Bronchial epithelial cell (primary cell): ENCODE measurements around the gene GRK1. TPM values are rescaled to one million over a fixed set of nuclear protein-coding genes. Genes with fewer than 3 reads are reported as not detected.
A peak's percentile ranks its signal among the peaks of the same experiment; 100 is the strongest.

ENCODE experiments used
- DNase-seq: peaks from one replicate; pipeline ENCODE4 v3.0.0-alpha.2; 2010; ENCODE audit warnings: low read depth
- FAIRE-seq: peaks from 2 replicates; lab custom pipeline; 2011; peaks lifted over from hg19 to GRCh38; lab: Jason Lieb, UNC
- H3K27me3 ChIP-seq: 2 replicates; pipeline ENCODE4 v1.5.1; 2011; ENCODE audit warnings: low read length; ENCODE audit not compliant: control insufficient read depth, insufficient read depth
- H3K36me3 ChIP-seq: 2 replicates; pipeline ENCODE4 v1.5.1; 2011; ENCODE audit warnings: low read length; ENCODE audit not compliant: control insufficient read depth, insufficient read depth
- H3K4me3 ChIP-seq: 2 replicates; pipeline ENCODE4 v1.5.1; 2011; ENCODE audit warnings: mild to moderate bottlenecking, low read depth, low read length, control low read depth
- CTCF ChIP-seq: IDR thresholded peaks from 2 replicates; pipeline ENCODE4 v1.5.1; 2011; ENCODE audit warnings: mild to moderate bottlenecking, moderate library complexity, low read length, control low read depth, inconsistent platforms; ENCODE audit not compliant: insufficient read depth, severe bottlenecking
- total RNA-seq: library from RNA; depleted of rRNA; stranded (reverse); fragments of >200 nt; gene quantifications from 2 replicates; pipeline ENCODE4 v1.2.1, GENCODE V29; 2014

GRK1 gene
- total RNA-seq, 1 donor from 2014 or later = not detected

- no peaks in the 10 kb centered on the region for H3K27me3 ChIP-seq
- no peaks in the 10 kb centered on the region for H3K36me3 ChIP-seq
- no peak overlapping the region for H3K4me3 ChIP-seq
- no peak for FAIRE-seq
- TF ChIP-seq CTCF = no peak
- no peak for DNase-seq
These were observed 17.8 kb upstream of the GRK1 start for GRCh38 chr13:113649212-113649611.

- no peaks in the 10 kb centered on the region for H3K27me3 ChIP-seq
- H3K4me3 ChIP-seq = peak overlapping the region; percentile 12
- FAIRE-seq (no peak), DNase-seq (peak; percentile 24)
- no peaks in the 10 kb centered on the region for H3K36me3 ChIP-seq
- TF ChIP-seq CTCF = no peak
These were observed 16.7 kb upstream of the GRK1 start for GRCh38 chr13:113650275-113650674.

- Histone ChIP-seq H3K36me3 (no peaks in the 10 kb centered on the region), H3K4me3 (no peak overlapping the region), H3K27me3 (peaks cover 2% of the 10 kb centered on the region)
- no peak for TF ChIP-seq CTCF
- FAIRE-seq (no peak), DNase-seq (no peak)
These were observed 16.3 kb upstream of the GRK1 start for GRCh38 chr13:113650731-113651148.

GRCh38 chr13:113651511-113652403 is 15.3 kb upstream of the GRK1 start:
- no peak for TF ChIP-seq CTCF
- DNase-seq (no peak), FAIRE-seq (no peak)
- Histone ChIP-seq H3K4me3 (no peak overlapping the region), H3K27me3 (peaks cover 2% of the 10 kb centered on the region), H3K36me3 (no peaks in the 10 kb centered on the region)

GRCh38 chr13:113652404-113653263 is 14.4 kb upstream of the GRK1 start:
- Histone ChIP-seq H3K27me3 (peaks cover 2% of the 10 kb centered on the region), H3K4me3 (no peak overlapping the region), H3K36me3 (no peaks in the 10 kb centered on the region)
- FAIRE-seq = no peak
- TF ChIP-seq CTCF = no peak
- no peak for DNase-seq
